ENCODE measurements around the gene FAM184A. TPM values are rescaled to one million over a fixed set of nuclear protein-coding genes. Genes with fewer than 3 reads are reported as not detected.

Gene FAM184A
- polyA plus RNA-seq, 1 experiment: not detected

- H3K4me3 ChIP-seq (ENCODE audit: low read depth, low read length): no peak overlapping the region
- DNase-seq (ENCODE audit: low read depth): no peak
- no peaks in the 10 kb centered on the region for H3K36me3 ChIP-seq (ENCODE audit: control insufficient read depth, insufficient read depth, low read length)
- ChIA-PET CTCF (no interaction called here), POLR2A (no interaction called here)
- TF ChIP-seq, protein P1, sequence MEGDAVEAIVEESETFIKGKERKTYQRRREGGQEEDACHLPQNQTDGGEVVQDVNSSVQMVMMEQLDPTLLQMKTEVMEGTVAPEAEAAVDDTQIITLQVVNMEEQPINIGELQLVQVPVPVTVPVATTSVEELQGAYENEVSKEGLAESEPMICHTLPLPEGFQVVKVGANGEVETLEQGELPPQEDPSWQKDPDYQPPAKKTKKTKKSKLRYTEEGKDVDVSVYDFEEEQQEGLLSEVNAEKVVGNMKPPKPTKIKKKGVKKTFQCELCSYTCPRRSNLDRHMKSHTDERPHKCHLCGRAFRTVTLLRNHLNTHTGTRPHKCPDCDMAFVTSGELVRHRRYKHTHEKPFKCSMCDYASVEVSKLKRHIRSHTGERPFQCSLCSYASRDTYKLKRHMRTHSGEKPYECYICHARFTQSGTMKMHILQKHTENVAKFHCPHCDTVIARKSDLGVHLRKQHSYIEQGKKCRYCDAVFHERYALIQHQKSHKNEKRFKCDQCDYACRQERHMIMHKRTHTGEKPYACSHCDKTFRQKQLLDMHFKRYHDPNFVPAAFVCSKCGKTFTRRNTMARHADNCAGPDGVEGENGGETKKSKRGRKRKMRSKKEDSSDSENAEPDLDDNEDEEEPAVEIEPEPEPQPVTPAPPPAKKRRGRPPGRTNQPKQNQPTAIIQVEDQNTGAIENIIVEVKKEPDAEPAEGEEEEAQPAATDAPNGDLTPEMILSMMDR (IDR thresholded peaks at IDR 0.05; ENCODE audit: insufficient read depth, low read depth, low read length): no peak
- H3K27me3 ChIP-seq (ENCODE audit: control insufficient read depth, insufficient read depth, low read length): no peaks in the 10 kb centered on the region
Observed at GRCh38 chr6:119052987-119053386, 25.5 kb downstream of the FAM184A start.

DNA sequence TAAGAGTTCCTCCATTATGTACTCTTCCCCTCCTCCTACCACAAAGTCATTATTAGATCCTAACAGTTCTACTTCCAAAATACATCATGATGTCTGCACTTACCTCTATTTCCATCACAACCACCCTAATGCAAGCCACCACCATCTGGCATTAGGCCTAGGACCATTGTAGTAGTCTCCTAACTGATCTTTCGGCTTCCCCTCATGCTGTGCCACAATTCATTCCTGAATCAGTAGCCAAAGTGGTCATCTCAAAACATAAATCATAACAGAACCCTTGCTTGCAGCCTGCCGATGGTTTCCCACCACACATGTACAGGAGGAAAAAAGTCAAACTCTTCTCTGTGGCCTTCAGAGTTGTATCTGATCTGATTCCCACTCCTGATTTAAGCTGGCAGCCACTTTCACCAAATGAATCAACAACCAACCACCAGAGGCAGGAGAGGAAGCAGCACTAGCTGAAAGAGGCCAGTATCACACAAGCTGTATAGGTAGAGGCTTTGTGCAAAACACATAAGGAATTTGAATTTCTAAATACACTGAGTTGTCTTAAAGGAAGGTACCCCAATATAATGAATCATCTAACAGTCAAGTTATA, 26.1 kb downstream of the FAM184A start:
- Histone ChIP-seq H3K27me3 (ENCODE audit: control insufficient read depth, insufficient read depth, low read length) (no peaks in the 10 kb centered on the region), H3K36me3 (ENCODE audit: control insufficient read depth, insufficient read depth, low read length) (no peaks in the 10 kb centered on the region), H3K4me3 (ENCODE audit: low read depth, low read length) (no peak overlapping the region)
- TF ChIP-seq, protein P1 (IDR thresholded peaks at IDR 0.05; ENCODE audit: insufficient read depth, low read depth, low read length): no peak
- CTCF ChIA-PET: no interaction called here
- POLR2A ChIA-PET: no interaction called here
- DNase-seq (ENCODE audit: low read depth): no peak

GRCh38 chr6:119044255-119044654, 34.2 kb downstream of the FAM184A start:
- DNase-seq (ENCODE audit: low read depth): no peak
- Histone ChIP-seq H3K4me3 (ENCODE audit: low read depth, low read length) (no peak overlapping the region), H3K27me3 (ENCODE audit: control insufficient read depth, insufficient read depth, low read length) (peaks cover 3% of the 10 kb centered on the region), H3K36me3 (ENCODE audit: control insufficient read depth, insufficient read depth, low read length) (no peaks in the 10 kb centered on the region)
- ChIA-PET CTCF (no interaction called here), POLR2A (no interaction called here)
- TF ChIP-seq, protein P1 (IDR thresholded peaks at IDR 0.05; ENCODE audit: insufficient read depth, low read depth, low read length): no peak

- Histone ChIP-seq H3K27me3 (ENCODE audit: control insufficient read depth, insufficient read depth, low read length) (peaks cover 3% of the 10 kb centered on the region), H3K4me3 (ENCODE audit: low read depth, low read length) (no peak overlapping the region), H3K36me3 (ENCODE audit: control insufficient read depth, insufficient read depth, low read length) (no peaks in the 10 kb centered on the region)
- ChIA-PET CTCF (no interaction called here), POLR2A (no interaction called here)
- TF ChIP-seq, protein P1 (IDR thresholded peaks at IDR 0.05; ENCODE audit: insufficient read depth, low read depth, low read length): no peak
- DNase-seq (ENCODE audit: low read depth): no peak
Observed at GRCh38 chr6:119043783-119044182, 34.7 kb downstream of the FAM184A start.

DNA sequence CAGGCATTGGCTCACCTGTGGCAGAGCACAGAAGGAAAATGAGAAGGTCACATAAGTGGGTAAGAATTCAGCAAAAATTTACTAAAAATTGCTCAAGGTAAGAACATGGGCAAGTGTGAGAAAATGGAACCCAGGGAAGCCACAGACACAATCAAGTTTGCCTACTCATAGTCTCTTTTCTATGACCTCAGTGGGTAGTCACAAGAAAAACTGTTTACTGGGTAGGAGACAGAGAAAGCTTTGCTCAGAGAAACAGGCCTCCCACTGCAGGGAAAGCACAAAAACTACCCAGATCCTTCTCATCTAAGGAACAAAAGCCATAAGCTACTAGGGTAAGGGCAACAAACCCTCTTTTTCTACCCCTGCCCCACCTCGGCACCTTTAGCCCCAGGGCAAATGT, 35.2 kb downstream of the FAM184A start:
- CTCF ChIA-PET: no interaction called here
- H3K36me3 ChIP-seq (ENCODE audit: control insufficient read depth, insufficient read depth, low read length): no peaks in the 10 kb centered on the region
- H3K27me3 ChIP-seq (ENCODE audit: control insufficient read depth, insufficient read depth, low read length): peaks cover 3% of the 10 kb centered on the region
- POLR2A ChIA-PET: no interaction called here
- TF ChIP-seq, protein P1 (IDR thresholded peaks at IDR 0.05; ENCODE audit: insufficient read depth, low read depth, low read length): no peak
- H3K4me3 ChIP-seq (ENCODE audit: low read depth, low read length): no peak overlapping the region
- no peak for DNase-seq (ENCODE audit: low read depth)
